Neuronal stem cell (in vitro differentiated cells): ENCODE results near the gene RAB26.

Experiments
- DNase-seq: peaks from one replicate; pipeline ENCODE4 v3.0.0-alpha.2; 2013; ENCODE audit warnings: low spot score
- H2AFZ ChIP-seq: one replicate; pipeline ENCODE4 v1.6.1; 2013; ENCODE audit warnings: mild to moderate bottlenecking, low read length, inconsistent platforms
- H2AK5ac ChIP-seq: 2 replicates; pipeline ENCODE4 v1.6.1; 2013; ENCODE audit warnings: low read depth, mild to moderate bottlenecking, inconsistent platforms, low read length, moderate library complexity, mixed read lengths
- H2BK120ac ChIP-seq: 2 replicates; pipeline ENCODE4 v1.6.1; 2013; ENCODE audit warnings: low read depth, mild to moderate bottlenecking, inconsistent platforms, low read length, moderate library complexity, mixed read lengths
- H2BK12ac ChIP-seq: one replicate; pipeline ENCODE4 v1.6.1; 2013; ENCODE audit warnings: low read length, inconsistent platforms
- H2BK15ac ChIP-seq: 2 replicates; pipeline ENCODE4 v1.6.1; 2013; ENCODE audit warnings: mild to moderate bottlenecking, low read length, inconsistent platforms, mixed read lengths
- H2BK5ac ChIP-seq: one replicate; pipeline ENCODE4 v1.6.1; 2013; ENCODE audit warnings: inconsistent platforms, mild to moderate bottlenecking, low read length, moderate library complexity
- H3K14ac ChIP-seq: one replicate; pipeline ENCODE4 v1.6.1; 2013; ENCODE audit warnings: low read length, inconsistent platforms
- H3K18ac ChIP-seq: 2 replicates; pipeline ENCODE4 v1.6.1; 2013; ENCODE audit warnings: low read length, inconsistent platforms
- H3K23ac ChIP-seq: 2 replicates; pipeline ENCODE4 v1.6.1; 2013; ENCODE audit warnings: low read depth, mild to moderate bottlenecking, mixed read lengths, low read length, inconsistent platforms; ENCODE audit not compliant: poor library complexity
- H3K27ac ChIP-seq: replicated peaks from 3 replicates; pipeline ENCODE4 v1.5.1; 2013; ENCODE audit warnings: low read length, inconsistent platforms
- H3K27me3 ChIP-seq, 3 experiments: 2 replicates each; pipeline ENCODE4 v1.6.1; 2013; ENCODE audit warnings: low read length in 3 of 3, mild to moderate bottlenecking in 2 of 3, inconsistent platforms in 1 of 3, low read depth in 1 of 3, mixed read lengths in 1 of 3, moderate library complexity in 1 of 3; ENCODE audit not compliant: control insufficient read depth in 3 of 3, insufficient read depth in 3 of 3
- H3K36me3 ChIP-seq, 2 donors: replicated peaks in 1 of 2; 2 replicates each; pipeline ENCODE4 v1.6.1; 2013; ENCODE audit warnings: low read length in 2 of 2; ENCODE audit not compliant: control insufficient read depth in 2 of 2, insufficient read depth in 2 of 2
- H3K4ac ChIP-seq: 2 replicates; pipeline ENCODE4 v1.6.1; 2013; ENCODE audit warnings: inconsistent platforms, mild to moderate bottlenecking, low read length, moderate library complexity
- H3K4me1 ChIP-seq, 2 donors: 1 replicate in 1 of 2; 2 replicates in 1 of 2; pipeline ENCODE4 v1.6.1; 2013; ENCODE audit warnings: low read length in 2 of 2, low read depth in 1 of 2; ENCODE audit not compliant: control insufficient read depth in 2 of 2, insufficient read depth in 1 of 2
- H3K4me2 ChIP-seq: one replicate; pipeline ENCODE4 v1.6.1; 2013; ENCODE audit warnings: mild to moderate bottlenecking, low read length, inconsistent platforms; ENCODE audit not compliant: insufficient read depth, poor library complexity, severe bottlenecking
- H3K4me3 ChIP-seq, 2 donors: 2 replicates each; pipeline ENCODE4 v1.5.1; 2013; ENCODE audit warnings: low read length in 2 of 2, mild to moderate bottlenecking in 2 of 2, inconsistent platforms in 1 of 2, moderate library complexity in 1 of 2
- H3K79me1 ChIP-seq: one replicate; pipeline ENCODE4 v1.6.1; 2013; ENCODE audit warnings: low read depth, mild to moderate bottlenecking, inconsistent platforms, low read length, moderate library complexity
- H3K9ac ChIP-seq: one replicate; pipeline ENCODE4 v1.6.1; 2013; ENCODE audit warnings: mild to moderate bottlenecking, low read depth, low read length, inconsistent platforms; ENCODE audit not compliant: poor library complexity
- H3K9me3 ChIP-seq, 2 donors: replicated peaks in 1 of 2; 2 replicates each; pipeline versions ENCODE3 to v1.6.1; 2013; ENCODE audit warnings: low read length in 2 of 2, mild to moderate bottlenecking in 2 of 2, inconsistent platforms in 1 of 2, low read depth in 1 of 2, mixed read lengths in 1 of 2, moderate library complexity in 1 of 2; ENCODE audit not compliant: control insufficient read depth in 2 of 2, insufficient read depth in 1 of 2
- H4K8ac ChIP-seq: one replicate; pipeline ENCODE4 v1.6.1; 2013; ENCODE audit warnings: low read depth, mild to moderate bottlenecking, inconsistent platforms, low read length, moderate library complexity
- H4K91ac ChIP-seq: one replicate; pipeline ENCODE4 v1.6.1; 2013; ENCODE audit warnings: low read length, low read depth, mild to moderate bottlenecking, inconsistent platforms; ENCODE audit not compliant: poor library complexity
- WGBS, 2 donors: extraction: QIAGEN DNeasy Blood & Tissue Kit; methylation state at CpG; one replicate each; pipeline ENCODE4 v1.1.7; 2013; ENCODE audit warnings: missing lambda C conversion rate in 2 of 2, mixed read lengths in 1 of 2; ENCODE audit not compliant: insufficient read length in 2 of 2, insufficient replicate concordance in 1 of 2; ENCODE audit errors: extremely low coverage in 2 of 2; 5-methylcytosine and 5-hydroxymethylcytosine counted together

Gene RAB26

GRCh38 chr16:2186064-2186463, 37.6 kb downstream of the RAB26 start:
- Histone ChIP-seq H3K23ac (peak overlapping the region; percentile 31), H3K18ac (no peak overlapping the region), H4K91ac (no peak overlapping the region), H2AK5ac (no peak overlapping the region), H2AFZ (no peak overlapping the region), H3K9ac (no peak overlapping the region), H2BK5ac (no peak overlapping the region), H3K27ac (no peak overlapping the region), H2BK120ac (no peak overlapping the region), H3K4me3 (no peak overlapping the region), H3K14ac (no peak overlapping the region), H3K9me3 (no peaks in the 10 kb centered on the region), H3K36me3 (peaks cover 3 to 18% of the 10 kb centered on the region in 2 donors), H3K4me2 (no peak overlapping the region), H4K8ac (no peak overlapping the region), H3K4ac (no peak overlapping the region), H3K4me1 (peaks cover 3 to 6% of the 10 kb centered on the region in 2 donors), H2BK15ac (no peak overlapping the region), H3K79me1 (no peaks in the 10 kb centered on the region), H3K27me3 (no peaks in the 10 kb centered on the region), H2BK12ac (no peak overlapping the region)
- no CpG with 5 or more reads among the region's 13 CpGs for WGBS, 2 donors
- no peak for DNase-seq

- Histone ChIP-seq H3K9ac (no peak overlapping the region), H3K79me1 (no peaks in the 10 kb centered on the region)
Measured at GRCh38 chr16:2186505-2186904, 38.1 kb downstream of the RAB26 start.

GRCh38 chr16:2187212-2187611, 38.8 kb downstream of the RAB26 start:
- peak overlapping the region; percentile 43 for H3K23ac ChIP-seq
- H3K9me3 ChIP-seq, result no peaks in the 10 kb centered on the region
- WGBS, 2 donors, result no CpG with 5 or more reads among the region's 17 CpGs
- peaks cover 3 to 13% of the 10 kb centered on the region in 2 donors for H3K36me3 ChIP-seq
- no peak overlapping the region for H2BK15ac ChIP-seq
- no peak overlapping the region for H4K91ac ChIP-seq
- H3K18ac ChIP-seq, result no peak overlapping the region
- H2BK5ac ChIP-seq, result no peak overlapping the region
- H2AK5ac ChIP-seq, result no peak overlapping the region
- no peaks in the 10 kb centered on the region for H3K27me3 ChIP-seq
- H3K79me1 ChIP-seq, result no peaks in the 10 kb centered on the region
- no peak overlapping the region for H3K4me3 ChIP-seq
- H2BK12ac ChIP-seq, result no peak overlapping the region
- no peak for DNase-seq
- H2AFZ ChIP-seq, result no peak overlapping the region
- H3K4ac ChIP-seq, result no peak overlapping the region
- no peak overlapping the region for H3K14ac ChIP-seq
- peaks cover 0 to 6% of the 10 kb centered on the region in 2 donors for H3K4me1 ChIP-seq
- no peak overlapping the region for H2BK120ac ChIP-seq
- no peak overlapping the region for H3K4me2 ChIP-seq
- H3K27ac ChIP-seq, result no peak overlapping the region
- no peak overlapping the region for H4K8ac ChIP-seq
- H3K9ac ChIP-seq, result no peak overlapping the region

More at GRCh38 chr16:2186505-2186904, 38.1 kb downstream of the RAB26 start:
- Histone ChIP-seq H2BK15ac (no peak overlapping the region), H3K4me1 (peaks cover 3 to 6% of the 10 kb centered on the region in 2 donors), H3K4me2 (no peak overlapping the region), H3K27ac (no peak overlapping the region), H2BK5ac (no peak overlapping the region), H3K4me3 (no peak overlapping the region), H2BK120ac (no peak overlapping the region), H3K4ac (no peak overlapping the region), H3K18ac (no peak overlapping the region), H3K27me3 (no peaks in the 10 kb centered on the region), H3K9me3 (no peaks in the 10 kb centered on the region), H4K8ac (no peak overlapping the region), H3K14ac (no peak overlapping the region), H3K23ac (peak overlapping the region; percentile 31), H4K91ac (no peak overlapping the region), H2BK12ac (no peak overlapping the region), H3K36me3 (peaks cover 3 to 18% of the 10 kb centered on the region in 2 donors), H2AFZ (no peak overlapping the region), H2AK5ac (no peak overlapping the region)
- no peak for DNase-seq
- no CpG with 5 or more reads among the region's 20 CpGs for WGBS, 2 donors

- H3K79me1 ChIP-seq, result no peaks in the 10 kb centered on the region
- no peaks in the 10 kb centered on the region for H3K27me3 ChIP-seq
- no peak overlapping the region for H2BK15ac ChIP-seq
- H2AK5ac ChIP-seq, result no peak overlapping the region
- H2AFZ ChIP-seq, result no peak overlapping the region
- H3K23ac ChIP-seq, result no peak overlapping the region
- no peak overlapping the region for H4K8ac ChIP-seq
- H3K14ac ChIP-seq, result no peak overlapping the region
- H4K91ac ChIP-seq, result no peak overlapping the region
- peaks cover 0 to 6% of the 10 kb centered on the region in 2 donors for H3K4me1 ChIP-seq
- no peak overlapping the region for H3K4me3 ChIP-seq
- no peak overlapping the region for H3K4ac ChIP-seq
- WGBS, 2 donors, result no CpG with 5 or more reads among the region's 8 CpGs
- H2BK5ac ChIP-seq, result no peak overlapping the region
- H2BK120ac ChIP-seq, result no peak overlapping the region
- peaks cover 0 to 4% of the 10 kb centered on the region in 2 donors for H3K36me3 ChIP-seq
- H3K9ac ChIP-seq, result no peak overlapping the region
- no peak overlapping the region for H2BK12ac ChIP-seq
- H3K9me3 ChIP-seq, result no peaks in the 10 kb centered on the region
- H3K27ac ChIP-seq, result no peak overlapping the region
- no peak overlapping the region for H3K4me2 ChIP-seq
- no peak for DNase-seq
- no peak overlapping the region for H3K18ac ChIP-seq
Measured at GRCh38 chr16:2188395-2188794, 40.0 kb downstream of the RAB26 start.
